ENCODE results near the gene DGUOK. TPM values are rescaled to one million over a fixed set of nuclear protein-coding genes. Genes with fewer than 3 reads are reported as not detected.

DGUOK gene
- total RNA-seq, 1 donor from 2014 or later, result 38.8 TPM

- peak; percentile 94 for ATAC-seq
- intact Hi-C loops (cut with DNase I), result no loop called here
- peak; percentile 88 for DNase-seq (ENCODE audit: low spot score)
These were observed 76.1 kb downstream of the DGUOK start for GRCh38 chr2:74002505-74003421.

- no peak for DNase-seq (ENCODE audit: low spot score)
- intact Hi-C loops (cut with DNase I), result no loop called here
- ATAC-seq, result no peak
These were observed 77.0 kb downstream of the DGUOK start for GRCh38 chr2:74003494-74004211.

GRCh38 chr2:74004212-74005182 is 77.8 kb downstream of the DGUOK start:
- ATAC-seq (no peak), DNase-seq (ENCODE audit: low spot score) (no peak)
- intact Hi-C loops (cut with DNase I), result no loop called here

GRCh38 chr2:74005786-74006185 is 79.1 kb downstream of the DGUOK start:
- ATAC-seq (no peak), DNase-seq (ENCODE audit: low spot score) (no peak)
- intact Hi-C loops (cut with DNase I), result no loop called here

- no peak for DNase-seq (ENCODE audit: low spot score)
- intact Hi-C loops (cut with DNase I), result no loop called here
These were observed 79.8 kb downstream of the DGUOK start for GRCh38 chr2:74006459-74006858.

GRCh38 chr2:74007121-74007520 is 80.4 kb downstream of the DGUOK start:
- ATAC-seq (no peak), DNase-seq (ENCODE audit: low spot score) (no peak)
- intact Hi-C loops (cut with DNase I), result no loop called here

More at GRCh38 chr2:74006459-74006858, 79.8 kb downstream of the DGUOK start:
- ATAC-seq, result peak; percentile 11

GRCh38 chr2:74007711-74008110 is 81.0 kb downstream of the DGUOK start:
- ATAC-seq (no peak), DNase-seq (ENCODE audit: low spot score) (no peak)
- intact Hi-C loops (cut with DNase I), result no loop called here

Other genes with a start within 250 kb of the DGUOK start
- 16.1 TPM for gene TPRKB, start 189.5 kb upstream of the DGUOK start, total RNA-seq
- gene DUSP11, start 146.8 kb upstream of the DGUOK start, total RNA-seq, result 23.1 TPM
- gene C2orf78, start 142.7 kb upstream of the DGUOK start, total RNA-seq, result not detected
- 41.5 TPM for gene STAMBP, start 97.9 kb upstream of the DGUOK start, total RNA-seq
- 4.4 TPM for gene ACTG2, start 33.9 kb upstream of the DGUOK start, total RNA-seq
- gene TET3, start 58.0 kb downstream of the DGUOK start, total RNA-seq, result 12.1 TPM
- 13.0 TPM for gene BOLA3, start 221.0 kb downstream of the DGUOK start, total RNA-seq

Data from sciatic nerve (tissue), 2 donors.